Measurements from ENCODE around the gene CREBBP.
A peak's percentile ranks its signal among the peaks of the same experiment; 100 is the strongest.

CREBBP gene

GRCh38 chr16:3839402-3840184, 40.9 kb downstream of the CREBBP start:
- no peak for DNase-seq (ENCODE audit: low read depth, low spot score)
- no peak for TF ChIP-seq POLR2AphosphoS5 (IDR thresholded peaks at IDR 0.05; ENCODE audit: borderline replicate concordance, low read depth, low read length)
- TF ChIP-seq FOXP2 (optimal IDR thresholded peaks at IDR 0.05; ENCODE audit: control extremely low read depth, extremely low read length, insufficient read depth): no peak
- no peak for TF ChIP-seq EZH2 (IDR thresholded peaks at IDR 0.05)
- H3K27ac ChIP-seq: peak overlapping the region; percentile 37; the same call in 1 of the 2 replicates
- H3K9ac ChIP-seq (ENCODE audit: insufficient read length): no peak overlapping the region
- no peak overlapping the region for H3K4me3 ChIP-seq
- no peaks in the 10 kb centered on the region for H3K9me3 ChIP-seq (ENCODE audit: low read depth, low read length)
- peaks cover 19% of the 10 kb centered on the region for H3K36me3 ChIP-seq (ENCODE audit: insufficient read depth, low read length)

- no peak overlapping the region for H3K4me3 ChIP-seq
These were observed 41.7 kb downstream of the CREBBP start for GRCh38 chr16:3838600-3839401.

DNA sequence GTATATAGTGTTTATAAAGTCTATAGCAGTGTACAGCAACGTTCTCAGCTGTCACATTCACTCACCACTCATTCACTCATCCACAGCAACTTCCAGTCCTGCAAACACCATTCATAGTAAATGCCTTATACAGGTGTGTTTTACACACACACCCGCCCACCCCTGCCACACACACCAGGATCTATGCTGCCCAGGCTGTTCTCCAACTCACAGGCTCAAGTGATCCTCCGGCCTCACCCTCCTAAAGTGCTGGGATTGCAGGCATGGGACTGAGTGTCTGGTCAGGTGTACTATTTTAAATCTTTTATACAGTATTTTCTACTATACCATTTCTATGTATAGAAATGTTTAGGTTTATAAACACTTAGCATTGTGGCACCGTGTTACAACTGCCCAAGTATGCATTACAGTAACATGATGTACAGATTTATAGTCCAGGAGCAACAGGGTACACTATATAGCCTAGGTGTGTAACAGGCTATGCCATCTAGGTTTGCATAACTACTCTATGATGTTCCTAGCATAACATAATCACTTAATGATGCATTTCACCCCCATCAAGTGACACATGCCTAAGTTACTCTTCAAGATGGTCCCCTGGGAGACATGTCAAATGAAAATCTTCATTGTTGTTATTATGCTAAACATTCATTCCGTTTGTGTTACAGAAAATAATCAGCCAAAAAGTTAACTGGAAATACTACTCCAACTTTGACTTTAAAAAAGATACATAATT, 42.5 kb downstream of the CREBBP start:
- no peak for DNase-seq (ENCODE audit: low read depth, low spot score)
- no peak for TF ChIP-seq POLR2AphosphoS5 (IDR thresholded peaks at IDR 0.05; ENCODE audit: borderline replicate concordance, low read depth, low read length)
- TF ChIP-seq FOXP2 (optimal IDR thresholded peaks at IDR 0.05; ENCODE audit: control extremely low read depth, extremely low read length, insufficient read depth): no peak
- TF ChIP-seq EZH2 (IDR thresholded peaks at IDR 0.05): no peak

More at GRCh38 chr16:3838600-3839401, 41.7 kb downstream of the CREBBP start:
- no peak for TF ChIP-seq POLR2AphosphoS5 (IDR thresholded peaks at IDR 0.05; ENCODE audit: borderline replicate concordance, low read depth, low read length)
- no peak for TF ChIP-seq FOXP2 (optimal IDR thresholded peaks at IDR 0.05; ENCODE audit: control extremely low read depth, extremely low read length, insufficient read depth)
- no peak for TF ChIP-seq EZH2 (IDR thresholded peaks at IDR 0.05)
- Histone ChIP-seq H3K9ac (ENCODE audit: insufficient read length) (no peak overlapping the region), H3K36me3 (ENCODE audit: insufficient read depth, low read length) (peaks cover 27% of the 10 kb centered on the region), H3K9me3 (ENCODE audit: low read depth, low read length) (no peaks in the 10 kb centered on the region; the same call in 1 of the 2 replicates), H3K27ac (no peak overlapping the region)
- no peak for DNase-seq (ENCODE audit: low read depth, low spot score)

DNA sequence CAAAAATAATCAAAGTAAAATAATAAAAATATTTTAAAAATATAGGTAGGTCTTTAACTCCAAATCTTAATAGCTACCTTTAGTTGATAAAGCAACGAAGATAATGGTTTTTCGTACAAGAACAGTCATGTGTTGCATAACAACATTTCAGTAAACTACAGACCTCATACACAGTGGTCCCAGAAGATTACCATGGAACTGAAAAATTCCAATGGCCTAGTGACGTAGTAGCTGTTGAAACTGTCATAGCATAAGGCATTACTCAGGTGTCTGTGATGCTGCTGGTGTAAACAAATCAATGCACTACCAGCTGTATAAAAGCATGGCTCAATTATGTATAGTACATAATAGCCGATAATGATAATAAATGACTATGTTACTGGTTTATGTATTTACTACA, 43.9 kb downstream of the CREBBP start:
- Histone ChIP-seq H3K4me3 (no peak overlapping the region), H3K9ac (ENCODE audit: insufficient read length) (no peak overlapping the region), H3K9me3 (ENCODE audit: low read depth, low read length) (no peaks in the 10 kb centered on the region; the same call in 1 of the 2 replicates), H3K36me3 (ENCODE audit: insufficient read depth, low read length) (peaks cover 45% of the 10 kb centered on the region), H3K27ac (no peak overlapping the region)
- TF ChIP-seq FOXP2 (optimal IDR thresholded peaks at IDR 0.05; ENCODE audit: control extremely low read depth, extremely low read length, insufficient read depth) (no peak), POLR2AphosphoS5 (IDR thresholded peaks at IDR 0.05; ENCODE audit: borderline replicate concordance, low read depth, low read length) (no peak), EZH2 (IDR thresholded peaks at IDR 0.05) (no peak)
- no peak for DNase-seq (ENCODE audit: low read depth, low spot score)

More for the DNA sequence above, 42.5 kb downstream of the CREBBP start:
- H3K9me3 ChIP-seq (ENCODE audit: low read depth, low read length): no peaks in the 10 kb centered on the region; the same call in 1 of the 2 replicates
- peaks cover 33% of the 10 kb centered on the region for H3K36me3 ChIP-seq (ENCODE audit: insufficient read depth, low read length)
- no peak overlapping the region for H3K4me3 ChIP-seq
- no peak overlapping the region for H3K9ac ChIP-seq (ENCODE audit: insufficient read length)
- no peak overlapping the region for H3K27ac ChIP-seq

- Histone ChIP-seq H3K9me3 (ENCODE audit: low read depth, low read length) (no peaks in the 10 kb centered on the region; the same call in 1 of the 2 replicates), H3K9ac (ENCODE audit: insufficient read length) (no peak overlapping the region), H3K27ac (no peak overlapping the region), H3K4me3 (no peak overlapping the region), H3K36me3 (ENCODE audit: insufficient read depth, low read length) (peaks cover 57% of the 10 kb centered on the region)
- TF ChIP-seq POLR2AphosphoS5 (IDR thresholded peaks at IDR 0.05; ENCODE audit: borderline replicate concordance, low read depth, low read length): no peak
- TF ChIP-seq EZH2 (IDR thresholded peaks at IDR 0.05): no peak
- no peak for TF ChIP-seq FOXP2 (optimal IDR thresholded peaks at IDR 0.05; ENCODE audit: control extremely low read depth, extremely low read length, insufficient read depth)
- no peak for DNase-seq (ENCODE audit: low read depth, low spot score)
These were observed 45.4 kb downstream of the CREBBP start for GRCh38 chr16:3835089-3835602.

- no peak overlapping the region for H3K4me3 ChIP-seq
- TF ChIP-seq EZH2 (IDR thresholded peaks at IDR 0.05): no peak
- TF ChIP-seq POLR2AphosphoS5 (IDR thresholded peaks at IDR 0.05; ENCODE audit: borderline replicate concordance, low read depth, low read length): no peak
- TF ChIP-seq FOXP2 (optimal IDR thresholded peaks at IDR 0.05; ENCODE audit: control extremely low read depth, extremely low read length, insufficient read depth): no peak
- DNase-seq (ENCODE audit: low read depth, low spot score): no peak
- H3K27ac ChIP-seq: no peak overlapping the region
- no peaks in the 10 kb centered on the region; the same call in 1 of the 2 replicates for H3K9me3 ChIP-seq (ENCODE audit: low read depth, low read length)
- peaks cover 73% of the 10 kb centered on the region for H3K36me3 ChIP-seq (ENCODE audit: insufficient read depth, low read length)
- H3K9ac ChIP-seq (ENCODE audit: insufficient read length): no peak overlapping the region
These were observed 47.8 kb downstream of the CREBBP start for GRCh38 chr16:3832668-3833067.

GRCh38 chr16:3830625-3831254, 49.8 kb downstream of the CREBBP start:
- Histone ChIP-seq H3K9ac (ENCODE audit: insufficient read length) (no peak overlapping the region), H3K4me3 (no peak overlapping the region), H3K9me3 (ENCODE audit: low read depth, low read length) (no peaks in the 10 kb centered on the region; the same call in 1 of the 2 replicates), H3K36me3 (ENCODE audit: insufficient read depth, low read length) (peaks cover 65% of the 10 kb centered on the region), H3K27ac (no peak overlapping the region)
- DNase-seq (ENCODE audit: low read depth, low spot score): no peak
- TF ChIP-seq EZH2 (IDR thresholded peaks at IDR 0.05) (no peak), POLR2AphosphoS5 (IDR thresholded peaks at IDR 0.05; ENCODE audit: borderline replicate concordance, low read depth, low read length) (no peak)

All from SK-N-MC (cell line).